HT-29 (cell line): Measurements from ENCODE around the gene SPATA2. TPM values are rescaled to one million over a fixed set of nuclear protein-coding genes. Genes with fewer than 3 reads are reported as not detected.

Experiments
- DNase-seq: peaks from one replicate; pipeline ENCODE4 v3.0.0-alpha.2; 2015; ENCODE audit warnings: low spot score
- small RNA-seq: library from RNA; depleted of rRNA; stranded (forward); fragments of <200 nt; gene quantifications from one replicate; pipeline ENCODE3, GENCODE V24; 2014
- total RNA-seq: library from RNA; depleted of rRNA; stranded (reverse); fragments of >200 nt; shearing (Covaris generic); gene quantifications from 2 replicates; pipeline ENCODE4 v1.2.3, GENCODE V29; 2014; rRNA removed

SPATA2 gene
- total RNA-seq, 1 experiment from 2014 or later: 10.7 TPM

- no peak for DNase-seq
These were observed 56.3 kb downstream of the SPATA2 start for GRCh38 chr20:49859011-49859410.

- no peak for DNase-seq
These were observed 57.2 kb downstream of the SPATA2 start for GRCh38 chr20:49858076-49858585.

- no peak for DNase-seq
These were observed 58.4 kb downstream of the SPATA2 start for GRCh38 chr20:49856904-49857303.

- DNase-seq: no peak
These were observed 61.0 kb downstream of the SPATA2 start for GRCh38 chr20:49854190-49854875.

GRCh38 chr20:49853640-49854039, 61.7 kb downstream of the SPATA2 start:
- DNase-seq: peak; percentile 42

Small RNA genes within 50 kb of the gene (small RNA-seq; reads per million reads assigned to genes)
- not detected for gene RF00017
- gene RF00019: not detected

Other genes with a start within 250 kb of the SPATA2 start
- gene B4GALT5, start 201.7 kb downstream of the SPATA2 start, total RNA-seq: 24.1 and 24.5 TPM in 2 replicates
- 27.4 and 39.9 TPM in 2 replicates for gene SLC9A8, start 102.7 kb downstream of the SPATA2 start, total RNA-seq
- 62.4 and 95.2 TPM in 2 replicates for gene RNF114, start 20.9 kb upstream of the SPATA2 start, total RNA-seq
- gene SNAI1, start 67.5 kb upstream of the SPATA2 start, total RNA-seq: 1.5 and 2.6 TPM in 2 replicates
- gene UBE2V1, start 197.6 kb upstream of the SPATA2 start, total RNA-seq: 53.3 and 68.3 TPM in 2 replicates
- gene PEDS1, start 238.2 kb upstream of the SPATA2 start, total RNA-seq: 98.1 and 98.6 TPM in 2 replicates